Renal pelvis (tissue), 4 donors: Measurements from ENCODE around the gene POLD4. TPM values are rescaled to one million over a fixed set of nuclear protein-coding genes. Genes with fewer than 3 reads are reported as not detected.

ENCODE experiments used
- DNase-seq: peaks from one replicate; pipeline ENCODE4 v3.0.0-alpha.2; 2013
- polyA plus RNA-seq, 3 donors: library from polyadenylated mRNA; unstranded; fragments of 120-200 nt; gene quantifications; one replicate each; pipeline ENCODE4 v1.2.1, GENCODE V29; 2013; ENCODE audit not compliant: insufficient read length in 3 of 3

The POLD4 gene
- polyA plus RNA-seq, 3 donors: 29.3 to 37.4 (median 32.8) TPM

- DNase-seq: no peak
Measured at GRCh38 chr11:67306769-67307544, 46.4 kb downstream of the POLD4 start.

DNA sequence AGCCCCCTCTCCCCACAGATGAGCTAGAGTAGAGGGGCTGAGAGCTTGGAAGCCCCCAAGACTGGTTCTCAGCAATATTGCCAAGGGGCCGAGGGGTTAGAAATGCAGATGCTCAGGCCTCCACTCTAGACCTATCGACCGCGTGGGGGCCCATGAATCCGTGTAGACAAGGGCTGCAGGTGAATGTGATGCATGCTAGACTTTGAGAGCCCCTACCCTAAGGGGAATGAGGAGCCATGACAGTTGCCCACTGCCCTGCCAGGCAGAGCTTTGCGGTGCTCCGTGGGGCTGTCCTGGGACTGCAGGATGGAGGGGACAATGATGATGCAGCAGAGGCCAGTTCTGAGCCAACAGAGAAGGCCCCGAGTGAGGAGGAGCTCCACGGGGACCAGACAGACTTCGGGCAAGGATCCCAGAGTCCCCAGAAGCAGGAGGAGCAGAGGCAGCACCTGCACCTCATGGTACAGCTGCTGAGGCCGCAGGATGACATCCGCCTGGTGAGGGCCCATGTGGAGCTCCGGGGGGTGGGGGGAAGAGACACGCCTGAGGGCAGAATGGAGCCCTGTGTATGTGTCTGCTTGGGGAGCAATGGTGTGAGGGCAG is 48.7 kb downstream of the POLD4 start:
- no peak for DNase-seq

DNA sequence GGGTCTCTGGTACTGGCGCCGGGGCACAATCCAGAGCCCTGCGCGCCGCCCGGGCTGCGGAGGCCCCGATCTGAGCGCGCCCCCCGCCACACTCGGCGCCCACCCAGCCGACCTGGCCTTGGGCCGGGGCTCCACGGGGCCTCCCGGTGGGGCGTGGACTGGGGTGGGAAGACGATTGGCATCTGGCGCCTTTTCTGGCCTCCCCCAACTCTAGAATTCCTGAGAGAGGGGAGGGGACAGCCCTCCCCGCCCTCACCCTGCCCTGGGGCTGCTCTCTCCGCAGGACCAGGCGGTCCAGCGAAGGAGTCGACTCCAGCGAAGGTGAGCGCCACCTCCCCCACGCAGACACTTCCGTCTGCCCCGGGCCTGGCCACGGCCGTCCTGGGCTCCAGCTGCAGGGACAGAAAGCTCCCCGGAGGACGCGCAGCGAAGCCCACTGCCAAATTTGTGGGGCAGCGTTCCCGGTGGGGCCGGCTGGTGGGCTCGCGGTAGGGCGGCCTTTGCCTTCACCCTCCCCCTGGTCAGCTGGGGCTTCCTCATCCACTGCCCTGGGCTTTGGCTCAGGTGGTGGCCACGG is 49.4 kb downstream of the POLD4 start:
- no peak for DNase-seq

GRCh38 chr11:67303132-67303834 is 50.1 kb downstream of the POLD4 start, which contains the start of gene SSH3:
Gene SSH3 (plus strand): TSS chr11:67303530. CDS start chr11:67303626, 96 bp downstream.
- DNase-seq: no peak

DNA sequence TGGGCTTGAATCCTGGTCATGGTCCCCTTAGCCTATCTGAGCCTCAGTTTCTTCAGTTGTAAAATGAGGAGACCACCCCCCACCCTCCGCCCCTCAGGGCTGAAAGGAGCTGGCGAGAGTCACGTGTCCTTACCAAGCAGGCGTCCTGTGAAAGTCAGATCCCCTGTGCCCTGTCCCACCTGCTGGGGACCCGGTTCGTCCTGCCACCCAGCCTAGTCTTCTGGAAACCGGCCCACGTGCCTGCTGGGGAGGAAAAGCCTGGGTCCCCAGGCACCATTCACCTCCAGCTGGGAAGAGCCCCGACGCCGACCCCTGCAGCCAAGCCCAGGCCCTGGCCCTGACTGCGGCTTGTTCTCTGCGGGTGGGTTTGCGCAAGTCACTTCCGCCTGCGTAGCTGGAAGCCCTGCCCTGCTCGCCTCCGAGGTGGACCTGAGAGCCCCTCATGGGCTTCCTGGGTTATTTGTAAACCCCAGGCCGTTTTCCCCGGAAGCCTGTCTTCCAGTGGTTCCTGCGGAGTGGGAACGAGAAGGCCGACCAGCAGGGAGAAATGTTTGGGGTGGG is 50.7 kb downstream of the POLD4 start:
- DNase-seq: no peak

DNA sequence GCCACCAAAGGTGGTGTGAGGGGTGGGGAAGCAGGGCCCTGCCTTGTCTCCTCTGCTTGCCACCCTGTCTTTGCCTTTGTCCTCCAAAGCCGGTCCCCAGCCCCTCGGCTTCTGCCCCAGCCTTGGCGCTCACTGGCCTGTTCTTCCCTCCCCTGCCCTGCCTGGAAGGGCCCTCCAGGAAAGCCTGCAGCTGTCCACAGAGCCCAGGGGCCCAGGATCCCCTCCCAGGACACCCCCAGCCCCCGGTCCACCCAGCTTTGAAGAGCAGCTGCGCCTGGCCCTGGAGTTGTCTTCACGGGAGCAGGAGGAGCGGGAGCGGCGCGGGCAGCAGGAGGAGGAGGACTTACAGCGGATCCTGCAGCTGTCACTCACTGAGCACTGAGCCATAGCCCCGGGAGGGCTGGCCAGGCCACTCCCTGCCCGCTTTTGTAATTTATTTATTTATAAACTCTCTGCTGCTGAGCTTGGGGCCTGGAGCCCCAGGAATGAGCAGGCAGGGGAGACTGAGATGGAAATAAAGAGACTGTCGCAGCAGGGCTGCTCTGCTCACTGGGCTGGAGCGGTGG is 51.3 kb downstream of the POLD4 start:
- peak; percentile 74 for DNase-seq

- DNase-seq: no peak
Measured at GRCh38 chr11:67301313-67301921, 51.9 kb downstream of the POLD4 start.

Other genes starting within 250 kb of the POLD4 start
- 10 to 100 TPM; 76.2 to 89.1 (median 88.0) TPM for gene KDM2A, start 234.3 kb downstream of the POLD4 start, polyA plus RNA-seq
- gene GRK2, start 87.1 kb downstream of the POLD4 start, polyA plus RNA-seq: 10 to 100 TPM; 57.6 to 65.4 (median 64.2) TPM
- gene ANKRD13D, start 64.2 kb downstream of the POLD4 start, polyA plus RNA-seq: 10 to 100 TPM; 27.6 to 53.8 (median 44.8) TPM
- 10 to 100 TPM; 26.5 to 31.0 (median 29.8) TPM for gene SSH3, start 50.0 kb downstream of the POLD4 start, polyA plus RNA-seq
- gene CLCF1, start 20.1 kb upstream of the POLD4 start, polyA plus RNA-seq: 1 to 10 TPM; 4.8 to 8.1 (median 8.0) TPM
- 10 to 100 TPM; 27.0 to 38.0 (median 29.7) TPM for gene RAD9A, start 38.4 kb upstream of the POLD4 start, polyA plus RNA-seq
- gene PPP1CA, start 48.3 kb upstream of the POLD4 start, polyA plus RNA-seq: 100 to 1,000 TPM; 161 to 179 (median 176) TPM
- gene TBC1D10C, start 50.5 kb upstream of the POLD4 start, polyA plus RNA-seq: 10 to 100 TPM in 2 of 3 donors, 1 to 10 TPM in 1; 6.2 to 10.7 (median 10.0) TPM
- 1 to 10 TPM; 1.9 to 5.2 (median 4.1) TPM for gene CARNS1, start 62.1 kb upstream of the POLD4 start, polyA plus RNA-seq
- 10 to 100 TPM; 39.7 to 51.2 (median 48.3) TPM for gene RPS6KB2, start 74.9 kb upstream of the POLD4 start, polyA plus RNA-seq
- gene PTPRCAP, start 84.1 kb upstream of the POLD4 start, polyA plus RNA-seq: 1 to 10 TPM; 2.1 to 3.6 (median 2.9) TPM
- gene CORO1B, start 89.9 kb upstream of the POLD4 start, polyA plus RNA-seq: 10 to 100 TPM; 78.2 to 88.3 (median 85.8) TPM
- gene GPR152, start 99.2 kb upstream of the POLD4 start, polyA plus RNA-seq: under 1 TPM in 1 of 3 donors, not detected in 2; 0.07 TPM
- 1 to 10 TPM in 1 of 3 donors, under 1 TPM in 2; 0.33 to 1.1 (median 0.64) TPM for gene CABP4, start 101.8 kb upstream of the POLD4 start, polyA plus RNA-seq
- gene TMEM134, start 115.7 kb upstream of the POLD4 start, polyA plus RNA-seq: 10 to 100 TPM; 66.5 to 80.1 (median 72.8) TPM
- gene AIP, start 129.5 kb upstream of the POLD4 start, polyA plus RNA-seq: 10 to 100 TPM; 57.8 to 73.4 (median 65.9) TPM
- gene PITPNM1, start 151.8 kb upstream of the POLD4 start, polyA plus RNA-seq: 10 to 100 TPM; 33.3 to 41.5 (median 35.4) TPM
- gene CDK2AP2, start 154.6 kb upstream of the POLD4 start, polyA plus RNA-seq: 10 to 100 TPM; 55.7 to 61.8 (median 58.3) TPM
- under 1 TPM; 0.26 to 0.49 (median 0.40) TPM for gene CABP2, start 169.9 kb upstream of the POLD4 start, polyA plus RNA-seq
- gene GSTP1, start 230.3 kb upstream of the POLD4 start, polyA plus RNA-seq: 100 to 1,000 TPM; 728 to 847 (median 806) TPM